Measurements from ENCODE around the gene BHLHA15. TPM values are rescaled to one million over a fixed set of nuclear protein-coding genes. Genes with fewer than 3 reads are reported as not detected.

Gene BHLHA15
- total RNA-seq, 4 donors from 2014 or later, result 2.0 to 7.3 TPM; not detected in 2

GRCh38 chr7:98250789-98251188 lies 39.5 kb downstream of the BHLHA15 start:
- Histone ChIP-seq H3K9me3 (no peaks in the 10 kb centered on the region), H3K4me3 (peak overlapping the region in 3 of 4 donors; percentile 65 to 76 (median 65)), H3K4me1 (peaks cover 6 to 40% (median 25%) of the 10 kb centered on the region in 4 donors), H3K36me3 (no peaks in the 10 kb centered on the region), H3K27me3 (no peaks in the 10 kb centered on the region), H3K27ac (peak overlapping the region; percentile 82 to 95 (median 93))
- intact Hi-C loops (cut with DNase I; ENCODE audit: low total_unique reads) (no loop called here), in situ Hi-C loops (cut with MboI; ENCODE audit: low pct_ligation_motif_present in 1 of 4, low pct_unique_long_range_greater_than_20kb in 1 of 4, low sequenced_read_pairs in 3 of 4) (no loop called here)
- WGBS, 2 donors (ENCODE audit: low coverage in 1 of 2), result 42% methylated on average over 3 of the region's 3 CpGs; no CpG with 5 or more reads in 1 of the 2 donors
- peak; percentile 25 for DNase-seq
- TF ChIP-seq CTCF (IDR thresholded peaks at IDR 0.05) (no peak), POLR2A (IDR thresholded peaks at IDR 0.05) (no peak), EP300 (IDR thresholded peaks at IDR 0.05; ENCODE audit: low read depth) (no peak), POLR2AphosphoS5 (IDR thresholded peaks at IDR 0.05) (no peak)

- TF ChIP-seq EP300 (IDR thresholded peaks at IDR 0.05; ENCODE audit: low read depth), result no peak
- no peak for TF ChIP-seq POLR2A (IDR thresholded peaks at IDR 0.05)
- TF ChIP-seq POLR2AphosphoS5 (IDR thresholded peaks at IDR 0.05), result no peak
- TF ChIP-seq CTCF (IDR thresholded peaks at IDR 0.05), result no peak
- intact Hi-C loops (cut with DNase I; ENCODE audit: low total_unique reads) (no loop called here), in situ Hi-C loops (cut with MboI; ENCODE audit: low pct_ligation_motif_present in 1 of 4, low pct_unique_long_range_greater_than_20kb in 1 of 4, low sequenced_read_pairs in 3 of 4) (no loop called here)
- H3K9me3 ChIP-seq, result no peaks in the 10 kb centered on the region
- H3K36me3 ChIP-seq, result no peaks in the 10 kb centered on the region
- peak overlapping the region; percentile 65 to 97 (median 70) for H3K4me3 ChIP-seq
- peaks cover 6 to 40% (median 25%) of the 10 kb centered on the region in 4 donors for H3K4me1 ChIP-seq
- H3K27me3 ChIP-seq, result no peaks in the 10 kb centered on the region
- WGBS, 2 donors (ENCODE audit: low coverage in 1 of 2), result 10 to 23% methylated on average over 2 to 9 of the region's 9 CpGs
- peak overlapping the region; percentile 82 to 95 (median 93) for H3K27ac ChIP-seq
- no peak for DNase-seq
Measured at GRCh38 chr7:98251231-98251600, 40.0 kb downstream of the BHLHA15 start.

- Histone ChIP-seq H3K27me3 (no peaks in the 10 kb centered on the region), H3K4me1 (peaks cover 6 to 40% (median 25%) of the 10 kb centered on the region in 4 donors), H3K4me3 (peak within 1 kb of the TSS; percentile 65 to 97 (median 70)), H3K36me3 (no peaks in the 10 kb centered on the region), H3K9me3 (no peaks in the 10 kb centered on the region), H3K27ac (peak within 1 kb of the TSS; percentile 82 to 95 (median 93))
- intact Hi-C loops (cut with DNase I; ENCODE audit: low total_unique reads), result no loop called here
- DNase-seq, result peak; percentile 97
- in situ Hi-C loops (cut with MboI; ENCODE audit: low pct_ligation_motif_present in 1 of 4, low pct_unique_long_range_greater_than_20kb in 1 of 4, low sequenced_read_pairs in 3 of 4), result no loop called here
- TF ChIP-seq POLR2AphosphoS5 (IDR thresholded peaks at IDR 0.05) (peak; percentile 54 to 86 (median 84)), POLR2A (IDR thresholded peaks at IDR 0.05) (peak; percentile 72), EP300 (IDR thresholded peaks at IDR 0.05; ENCODE audit: low read depth) (no peak), CTCF (IDR thresholded peaks at IDR 0.05) (peak in 3 of 5 experiments; percentile 9 to 26 (median 17))
- WGBS, 2 donors (ENCODE audit: low coverage in 1 of 2), result 1% methylated on average over 24 of the region's 69 CpGs; no CpG with 5 or more reads in 1 of the 2 donors
Measured at GRCh38 chr7:98251601-98252424, 40.6 kb downstream of the BHLHA15 start, which contains the start of gene TECPR1. Gene TECPR1, minus strand, starts transcription at chr7:98252232. Its CDS starts 6,086 bp downstream, at chr7:98246146.

- Histone ChIP-seq H3K4me1 (peaks cover 6 to 40% (median 25%) of the 10 kb centered on the region in 4 donors), H3K27ac (peak overlapping the region; percentile 82 to 95 (median 93)), H3K4me3 (peak overlapping the region; percentile 65 to 97 (median 70)), H3K9me3 (no peaks in the 10 kb centered on the region), H3K36me3 (no peaks in the 10 kb centered on the region), H3K27me3 (no peaks in the 10 kb centered on the region)
- intact Hi-C loops (cut with DNase I; ENCODE audit: low total_unique reads) (no loop called here), in situ Hi-C loops (cut with MboI; ENCODE audit: low pct_ligation_motif_present in 1 of 4, low pct_unique_long_range_greater_than_20kb in 1 of 4, low sequenced_read_pairs in 3 of 4) (no loop called here)
- no peak for DNase-seq
- WGBS, 2 donors (ENCODE audit: low coverage in 1 of 2), result 24 to 73% methylated on average over 3 to 32 of the region's 32 CpGs
- no peak for TF ChIP-seq EP300 (IDR thresholded peaks at IDR 0.05; ENCODE audit: low read depth)
- TF ChIP-seq POLR2A (IDR thresholded peaks at IDR 0.05), result no peak
- no peak for TF ChIP-seq CTCF (IDR thresholded peaks at IDR 0.05)
- TF ChIP-seq POLR2AphosphoS5 (IDR thresholded peaks at IDR 0.05), result no peak
Measured at GRCh38 chr7:98252425-98253054, 41.3 kb downstream of the BHLHA15 start.

All from transverse colon (tissue), 4 donors.